Dermis microvascular lymphatic vessel endothelial cell (primary cell): ENCODE results near the gene SECISBP2L. TPM values are rescaled to one million over a fixed set of nuclear protein-coding genes. Genes with fewer than 3 reads are reported as not detected.
A peak's percentile ranks its signal among the peaks of the same experiment; 100 is the strongest.

ENCODE experiments used
- DNase-seq, 2 donors: peaks; one replicate each; pipeline versions ENCODE4 v3.0.0 to v3.0.0-alpha.2; 2010; ENCODE audit warnings: low read depth in 2 of 2
- total RNA-seq: library from RNA; depleted of rRNA; stranded (reverse); fragments of >200 nt; gene quantifications from 2 replicates; pipeline ENCODE4 v1.2.1, GENCODE V29; 2014

SECISBP2L gene
- total RNA-seq, 1 donor from 2014 or later, result 18.1 TPM

GRCh38 chr15:48964898-48965297 is 81.3 kb downstream of the SECISBP2L start:
- DNase-seq, result no peak

GRCh38 chr15:48963524-48964113 is 82.6 kb downstream of the SECISBP2L start, which contains the start of gene SHC4:
TSS of gene SHC4 (minus strand) at chr15:48963919. CDS start at chr15:48963015, 904 bp downstream.
- peak; percentile 65 to 87 for DNase-seq

GRCh38 chr15:48962662-48963523 is 83.4 kb downstream of the SECISBP2L start:
- peak in 1 of 2 donors; percentile 39 for DNase-seq

- no peak for DNase-seq
Observed at GRCh38 chr15:48955967-48956366, 90.3 kb downstream of the SECISBP2L start.

- no peak for DNase-seq
Observed at GRCh38 chr15:48955370-48955769, 90.9 kb downstream of the SECISBP2L start.

GRCh38 chr15:48954538-48954937 is 91.7 kb downstream of the SECISBP2L start:
- DNase-seq, result no peak

GRCh38 chr15:48946840-48947187 is 99.4 kb downstream of the SECISBP2L start:
- DNase-seq, result no peak

- peak in 1 of 2 donors; percentile 39 for DNase-seq
Observed at GRCh38 chr15:48946074-48946839, 100.0 kb downstream of the SECISBP2L start.

- peak; percentile 45 to 54 for DNase-seq
Observed at GRCh38 chr15:48945386-48945785, 100.9 kb downstream of the SECISBP2L start.

GRCh38 chr15:48941904-48942303 is 104.3 kb downstream of the SECISBP2L start:
- DNase-seq, result no peak

GRCh38 chr15:48940508-48940907 is 105.7 kb downstream of the SECISBP2L start:
- DNase-seq, result no peak

GRCh38 chr15:48939648-48940047 is 106.6 kb downstream of the SECISBP2L start:
- peak in 1 of 2 donors; percentile 35 for DNase-seq

Other genes with a start within 250 kb of the SECISBP2L start
- 1.9 and 4.7 TPM in 2 replicates for gene CEP152, start 235.4 kb downstream of the SECISBP2L start, total RNA-seq
- 122 and 133 TPM in 2 replicates for gene EID1, start 168.3 kb downstream of the SECISBP2L start, total RNA-seq
- 0.25 and 0.51 TPM in 2 replicates for gene SHC4, start 82.5 kb downstream of the SECISBP2L start, total RNA-seq
- 40.2 and 41.8 TPM in 2 replicates for gene COPS2, start 109.2 kb upstream of the SECISBP2L start, total RNA-seq
- gene GALK2, start 123.8 kb upstream of the SECISBP2L start, total RNA-seq, result 41.8 and 43.5 TPM in 2 replicates